GM18858 (cell line): ENCODE results near the gene ZDHHC3.

Source experiments
- ATAC-seq: cut with Tn5 transposase; IDR thresholded peaks from one replicate; pipeline ENCODE4 v1.9.1; 2021; ENCODE audit not compliant: unreplicated experiment

ZDHHC3 gene

GRCh38 chr3:44976002-44976815 lies at the start of gene ZDHHC3, which contains the start of gene EXOSC7:
ZDHHC3 (minus strand) TSS chr3:44976174; CDS start chr3:44959436, 16,738 bp downstream.
EXOSC7 (plus strand) TSS chr3:44976244; CDS start chr3:44976278, 34 bp downstream.
- ATAC-seq, result peak; percentile 50

- ATAC-seq, result no peak
Measured at GRCh38 chr3:45024542-45025255, 48.7 kb upstream of the ZDHHC3 start.

- no peak for ATAC-seq
Measured at GRCh38 chr3:45023675-45024074, 47.7 kb upstream of the ZDHHC3 start.

- ATAC-seq, result no peak
Measured at GRCh38 chr3:45021524-45022297, 45.7 kb upstream of the ZDHHC3 start.

- no peak for ATAC-seq
Measured at GRCh38 chr3:45020534-45020933, 44.6 kb upstream of the ZDHHC3 start.

GRCh38 chr3:45017821-45018220 lies 41.8 kb upstream of the ZDHHC3 start:
- no peak for ATAC-seq

GRCh38 chr3:45016916-45017315 lies 40.9 kb upstream of the ZDHHC3 start:
- ATAC-seq, result no peak

- no peak for ATAC-seq
Measured at GRCh38 chr3:45012577-45012976, 36.6 kb upstream of the ZDHHC3 start.

GRCh38 chr3:45011756-45012508 lies 36.0 kb upstream of the ZDHHC3 start:
- ATAC-seq, result no peak

GRCh38 chr3:45010811-45011333 lies 34.9 kb upstream of the ZDHHC3 start:
- ATAC-seq, result no peak

GRCh38 chr3:45009868-45010267 lies 33.9 kb upstream of the ZDHHC3 start:
- ATAC-seq, result no peak

GRCh38 chr3:45008117-45008516 lies 32.1 kb upstream of the ZDHHC3 start:
- ATAC-seq, result no peak

- no peak for ATAC-seq
Measured at GRCh38 chr3:45007091-45007490, 31.1 kb upstream of the ZDHHC3 start.

- ATAC-seq, result no peak
Measured at GRCh38 chr3:45003859-45004258, 27.9 kb upstream of the ZDHHC3 start.

GRCh38 chr3:45003406-45003805 lies 27.4 kb upstream of the ZDHHC3 start:
- ATAC-seq, result no peak

- ATAC-seq, result no peak
Measured at GRCh38 chr3:45002720-45003119, 26.7 kb upstream of the ZDHHC3 start.

- ATAC-seq, result no peak
Measured at GRCh38 chr3:45002139-45002660, 26.2 kb upstream of the ZDHHC3 start.

- ATAC-seq, result no peak
Measured at GRCh38 chr3:45001738-45002137, 25.8 kb upstream of the ZDHHC3 start.

- no peak for ATAC-seq
Measured at GRCh38 chr3:45000823-45001222, 24.8 kb upstream of the ZDHHC3 start.

GRCh38 chr3:44999782-45000181 lies 23.8 kb upstream of the ZDHHC3 start:
- no peak for ATAC-seq
